ENCODE data around the gene AKAP6.

- TF ChIP-seq CTCF (IDR thresholded peaks at IDR 0.05) (no peak), POLR2A (IDR thresholded peaks at IDR 0.05) (no peak)
These were observed 518.8 kb downstream of the AKAP6 start for GRCh38 chr14:32847867-32848266.
